ENCODE results near the gene GPC3.

The GPC3 gene

DNA sequence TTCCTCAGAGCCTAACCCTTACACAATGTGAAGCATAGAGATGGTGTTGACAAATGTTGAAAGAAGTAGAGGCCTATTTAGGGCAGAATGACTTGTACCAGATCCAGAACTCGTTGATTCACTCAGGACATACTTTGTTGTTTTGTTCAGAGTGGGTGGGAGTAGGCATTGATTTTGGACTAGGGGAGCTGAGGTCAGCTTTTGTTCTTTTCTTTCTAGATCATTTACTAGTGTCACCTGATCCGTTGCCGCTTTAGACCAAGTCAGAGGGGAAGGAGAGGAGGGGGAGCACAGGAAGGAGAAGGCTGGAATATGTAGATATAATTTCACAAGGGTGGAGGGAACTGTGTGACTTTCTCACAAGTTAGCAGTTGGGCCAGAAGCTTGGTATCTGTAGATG, 287.7 kb downstream of the GPC3 start:
- TF ChIP-seq, protein P1, sequence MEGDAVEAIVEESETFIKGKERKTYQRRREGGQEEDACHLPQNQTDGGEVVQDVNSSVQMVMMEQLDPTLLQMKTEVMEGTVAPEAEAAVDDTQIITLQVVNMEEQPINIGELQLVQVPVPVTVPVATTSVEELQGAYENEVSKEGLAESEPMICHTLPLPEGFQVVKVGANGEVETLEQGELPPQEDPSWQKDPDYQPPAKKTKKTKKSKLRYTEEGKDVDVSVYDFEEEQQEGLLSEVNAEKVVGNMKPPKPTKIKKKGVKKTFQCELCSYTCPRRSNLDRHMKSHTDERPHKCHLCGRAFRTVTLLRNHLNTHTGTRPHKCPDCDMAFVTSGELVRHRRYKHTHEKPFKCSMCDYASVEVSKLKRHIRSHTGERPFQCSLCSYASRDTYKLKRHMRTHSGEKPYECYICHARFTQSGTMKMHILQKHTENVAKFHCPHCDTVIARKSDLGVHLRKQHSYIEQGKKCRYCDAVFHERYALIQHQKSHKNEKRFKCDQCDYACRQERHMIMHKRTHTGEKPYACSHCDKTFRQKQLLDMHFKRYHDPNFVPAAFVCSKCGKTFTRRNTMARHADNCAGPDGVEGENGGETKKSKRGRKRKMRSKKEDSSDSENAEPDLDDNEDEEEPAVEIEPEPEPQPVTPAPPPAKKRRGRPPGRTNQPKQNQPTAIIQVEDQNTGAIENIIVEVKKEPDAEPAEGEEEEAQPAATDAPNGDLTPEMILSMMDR (conservative IDR thresholded peaks at IDR 0.05; ENCODE audit: control insufficient read depth, insufficient read depth, low read depth, low read length) = no peak
- H3K4me3 ChIP-seq (ENCODE audit: control insufficient read depth, low read depth, low read length) = no peak overlapping the region
- peak; percentile 24 for DNase-seq (ENCODE audit: low read depth)

DNA sequence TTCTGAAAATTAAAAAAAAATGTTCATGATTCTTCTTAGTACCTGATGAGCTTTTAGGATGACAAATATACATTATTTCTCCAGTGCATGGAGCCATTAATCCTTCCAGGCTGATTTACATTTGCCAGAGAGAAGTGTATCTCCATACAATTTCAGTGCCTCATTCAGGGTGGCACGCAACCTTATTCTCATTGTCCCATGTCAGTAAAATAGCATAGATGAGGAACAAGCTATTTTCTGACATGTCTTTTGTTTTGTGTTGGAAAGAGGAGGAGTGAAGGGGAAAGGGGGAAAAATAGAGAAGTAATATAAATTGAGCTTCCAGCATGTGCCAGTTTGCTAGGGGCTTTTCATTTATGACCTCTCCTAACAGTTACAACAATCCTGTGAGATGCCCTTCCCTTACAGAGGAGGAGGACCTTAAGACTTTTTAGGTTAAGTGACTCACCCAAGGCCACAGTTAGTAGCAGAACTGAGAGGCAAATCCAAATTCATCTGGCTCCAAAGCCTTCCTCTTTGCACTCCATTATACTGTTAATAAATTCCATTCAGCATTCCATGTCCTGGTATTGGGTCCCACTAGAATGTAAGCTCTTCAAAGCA, 295.3 kb downstream of the GPC3 start:
- TF ChIP-seq, protein P1 (conservative IDR thresholded peaks at IDR 0.05; ENCODE audit: control insufficient read depth, insufficient read depth, low read depth, low read length) = no peak
- H3K4me3 ChIP-seq (ENCODE audit: control insufficient read depth, low read depth, low read length) = no peak overlapping the region
- no peak for DNase-seq (ENCODE audit: low read depth)

DNA sequence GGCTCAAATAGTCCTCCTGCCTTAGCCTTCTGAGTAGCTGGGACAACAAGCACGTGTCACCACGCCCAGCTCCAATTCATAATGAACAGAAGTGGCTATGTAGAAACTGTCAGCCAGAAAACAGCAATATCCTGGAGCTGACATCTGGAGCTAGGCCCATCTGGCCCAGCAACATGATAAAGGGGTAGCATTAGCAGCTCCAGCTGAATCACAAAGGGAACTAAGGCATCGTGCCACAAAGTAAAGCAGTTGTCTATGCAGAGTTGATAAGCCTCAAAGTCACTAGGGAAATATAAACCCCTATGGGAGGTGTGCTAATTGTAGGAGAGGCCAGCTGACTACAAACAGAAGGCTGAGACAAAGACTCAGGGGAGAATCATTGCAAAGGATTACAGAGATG, 299.6 kb downstream of the GPC3 start:
- H3K4me3 ChIP-seq (ENCODE audit: control insufficient read depth, low read depth, low read length) = no peak overlapping the region
- DNase-seq (ENCODE audit: low read depth) = no peak
- TF ChIP-seq, protein P1 (conservative IDR thresholded peaks at IDR 0.05; ENCODE audit: control insufficient read depth, insufficient read depth, low read depth, low read length) = no peak

DNA sequence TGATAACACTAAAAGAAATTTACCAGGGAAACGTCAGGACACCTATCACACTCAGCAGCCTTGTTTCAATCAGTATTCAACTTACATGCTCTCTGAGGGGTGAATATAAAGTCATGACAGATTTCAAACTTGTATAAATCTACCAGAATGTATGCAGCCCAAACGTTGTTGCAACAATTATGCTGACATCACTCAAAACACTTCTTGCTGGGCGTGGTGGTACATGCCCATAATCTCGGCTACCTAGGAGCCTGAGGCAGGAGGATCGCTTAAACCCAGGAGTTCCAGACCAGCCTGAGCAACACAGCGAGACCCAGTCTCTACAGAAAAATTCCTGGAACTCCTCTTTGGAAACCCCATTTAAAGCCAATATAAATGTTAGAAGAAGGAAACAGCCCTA, 303.5 kb downstream of the GPC3 start:
- DNase-seq (ENCODE audit: low read depth) = no peak
- TF ChIP-seq, protein P1 (conservative IDR thresholded peaks at IDR 0.05; ENCODE audit: control insufficient read depth, insufficient read depth, low read depth, low read length) = no peak

DNA sequence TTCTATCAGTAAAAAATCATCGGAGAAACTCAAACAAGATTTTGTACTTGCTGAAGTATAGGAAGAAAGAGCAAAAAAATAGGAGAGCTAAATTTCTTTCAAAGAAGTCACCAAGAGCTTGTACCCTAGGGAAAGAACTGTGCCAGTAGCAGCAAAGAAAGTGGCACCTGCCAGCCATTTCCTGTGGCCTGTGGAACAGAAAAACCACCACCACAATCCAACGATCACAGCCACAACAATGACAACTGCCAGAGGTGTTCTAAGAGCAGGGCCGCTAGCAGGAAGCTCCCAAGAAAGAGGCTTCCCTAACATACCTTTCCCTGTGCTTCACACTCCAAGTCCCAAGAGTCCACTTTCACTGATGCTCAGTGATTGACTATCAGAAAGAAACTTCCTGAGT, 304.0 kb downstream of the GPC3 start:
- DNase-seq (ENCODE audit: low read depth) = no peak
- TF ChIP-seq, protein P1 (conservative IDR thresholded peaks at IDR 0.05; ENCODE audit: control insufficient read depth, insufficient read depth, low read depth, low read length) = no peak
- no peak overlapping the region for H3K4me3 ChIP-seq (ENCODE audit: control insufficient read depth, low read depth, low read length)

More for the DNA sequence above, 303.5 kb downstream of the GPC3 start:
- no peak overlapping the region for H3K4me3 ChIP-seq (ENCODE audit: control insufficient read depth, low read depth, low read length)

DNA sequence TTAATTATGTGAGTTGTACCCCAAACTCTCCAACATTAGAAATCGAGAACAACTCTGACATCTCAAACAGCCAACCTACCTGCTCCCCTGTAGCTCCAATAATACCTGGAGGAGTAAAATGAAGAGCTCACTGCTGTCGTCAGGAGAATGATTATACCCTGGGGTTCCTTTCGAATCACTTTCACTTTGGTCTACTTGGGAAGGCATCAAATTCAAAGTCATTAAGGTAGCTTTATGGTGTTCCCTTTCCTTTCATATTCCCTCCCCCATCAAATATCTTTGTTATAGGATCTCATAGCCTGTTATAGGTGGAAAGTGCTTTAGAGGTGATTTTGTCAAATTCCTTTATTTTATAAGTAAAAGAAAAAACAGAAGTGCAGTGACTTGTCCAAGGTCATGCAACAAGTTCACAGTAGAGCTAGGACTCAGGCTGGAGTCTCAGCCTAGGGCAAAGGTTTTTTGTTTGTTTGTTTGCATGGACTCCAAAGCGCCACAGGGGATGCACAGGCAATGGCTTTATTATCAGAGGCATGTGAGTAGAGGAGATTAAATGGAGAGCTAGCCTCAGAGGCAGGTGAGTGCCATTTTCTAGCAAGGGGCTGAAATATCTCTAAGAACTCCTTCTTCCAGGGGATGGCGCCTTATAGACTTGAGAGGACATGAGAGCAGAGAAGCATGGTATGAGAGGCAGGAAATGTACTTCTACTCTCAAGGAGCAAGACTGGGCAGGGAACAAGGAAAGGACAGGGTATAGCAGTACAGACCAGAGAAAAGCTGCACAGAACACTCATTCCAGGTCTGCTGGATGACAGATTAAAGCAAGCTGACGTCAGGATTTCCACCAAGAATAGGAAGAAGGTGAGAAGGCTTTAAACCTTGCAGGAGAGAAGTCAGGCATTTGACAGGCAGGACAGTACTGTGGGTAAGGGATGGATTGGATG, 308.0 kb downstream of the GPC3 start:
- DNase-seq (ENCODE audit: low read depth) = no peak
- no peak overlapping the region for H3K4me3 ChIP-seq (ENCODE audit: control insufficient read depth, low read depth, low read length)
- TF ChIP-seq, protein P1 (conservative IDR thresholded peaks at IDR 0.05; ENCODE audit: control insufficient read depth, insufficient read depth, low read depth, low read length) = no peak
